A549 treated with RU486 at 1 μM for 4 hours (cell line): ENCODE data around the gene GAN. TPM values are rescaled to one million over a fixed set of nuclear protein-coding genes. Genes with fewer than 3 reads are reported as not detected.

ENCODE experiments used
- total RNA-seq: library from RNA; stranded (reverse); fragments of 200-300 nt; extraction: Qiagen RNA extraction; gene quantifications from 5 replicates; pipeline ENCODE4 v1.2.3, GENCODE V29; 2022; ENCODE audit warnings: low read depth

Gene GAN, protein sequence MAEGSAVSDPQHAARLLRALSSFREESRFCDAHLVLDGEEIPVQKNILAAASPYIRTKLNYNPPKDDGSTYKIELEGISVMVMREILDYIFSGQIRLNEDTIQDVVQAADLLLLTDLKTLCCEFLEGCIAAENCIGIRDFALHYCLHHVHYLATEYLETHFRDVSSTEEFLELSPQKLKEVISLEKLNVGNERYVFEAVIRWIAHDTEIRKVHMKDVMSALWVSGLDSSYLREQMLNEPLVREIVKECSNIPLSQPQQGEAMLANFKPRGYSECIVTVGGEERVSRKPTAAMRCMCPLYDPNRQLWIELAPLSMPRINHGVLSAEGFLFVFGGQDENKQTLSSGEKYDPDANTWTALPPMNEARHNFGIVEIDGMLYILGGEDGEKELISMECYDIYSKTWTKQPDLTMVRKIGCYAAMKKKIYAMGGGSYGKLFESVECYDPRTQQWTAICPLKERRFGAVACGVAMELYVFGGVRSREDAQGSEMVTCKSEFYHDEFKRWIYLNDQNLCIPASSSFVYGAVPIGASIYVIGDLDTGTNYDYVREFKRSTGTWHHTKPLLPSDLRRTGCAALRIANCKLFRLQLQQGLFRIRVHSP
- 2.3 to 3.0 TPM (median 2.6 TPM) in 5 replicates for total RNA-seq

DNA sequence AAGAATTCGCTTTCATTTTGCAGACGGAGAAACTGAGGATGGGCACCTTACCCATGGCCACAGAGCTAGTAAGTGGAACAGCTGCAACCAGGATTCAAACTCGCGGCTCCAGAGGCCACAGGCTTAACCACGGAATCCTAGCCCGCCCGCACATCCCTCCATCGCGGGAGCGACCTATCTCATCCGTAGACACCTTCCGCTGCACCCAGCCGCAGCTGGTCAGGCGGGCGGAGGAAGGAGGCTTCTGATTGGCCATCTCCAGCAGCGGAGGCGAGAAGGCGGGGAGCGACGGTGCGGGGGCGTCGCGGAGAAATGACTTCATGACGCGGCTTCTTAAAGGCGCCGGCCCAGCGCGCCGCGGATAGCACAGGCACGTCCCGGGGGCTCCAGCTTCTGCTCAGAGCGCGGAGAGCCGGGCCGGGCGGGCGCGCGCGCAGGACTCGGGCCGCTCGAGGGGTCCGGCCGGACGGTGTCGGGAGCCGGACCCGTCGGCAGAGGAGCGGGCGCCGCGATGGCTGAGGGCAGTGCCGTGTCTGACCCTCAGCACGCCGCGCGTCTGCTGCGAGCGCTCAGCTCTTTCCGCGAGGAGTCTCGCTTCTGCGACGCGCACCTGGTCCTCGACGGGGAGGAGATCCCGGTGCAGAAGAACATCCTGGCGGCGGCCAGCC, at the start of gene GAN:
TSS of gene GAN (plus strand) at position 360 of the 668 bp plus-strand sequence. CDS start at position 512, 152 bp downstream.

Other genes with a start within 250 kb of the GAN start
- gene C16orf46, start 237.7 kb upstream of the GAN start, total RNA-seq: 0.62 to 1.5 TPM (median 0.92 TPM) in 5 replicates
- gene GCSH, start 218.6 kb upstream of the GAN start, total RNA-seq: 26.0 to 72.2 TPM (median 62.9 TPM) in 5 replicates
- gene BCO1, start 76.3 kb upstream of the GAN start, total RNA-seq: 0.85 to 1.5 TPM (median 0.98 TPM) in 5 replicates
- gene CMIP, start 129.8 kb downstream of the GAN start, total RNA-seq: 81.1 to 113 TPM (median 96.8 TPM) in 5 replicates